Renal cortex interstitium (tissue), 11 donors: ENCODE results near the gene DROSHA. TPM values are rescaled to one million over a fixed set of nuclear protein-coding genes. Genes with fewer than 3 reads are reported as not detected.

Experiments
- DNase-seq, 11 donors: peaks; one replicate each; pipeline ENCODE4 v3.0.0-alpha.2; 2013; ENCODE audit warnings: low read depth in 9 of 11, low spot score in 4 of 11; ENCODE audit errors: extremely low read depth in 1 of 11
- polyA plus RNA-seq, 3 donors: library from polyadenylated mRNA; unstranded; fragments of 120-200 nt; gene quantifications; one replicate each; pipeline ENCODE4 v1.2.1, GENCODE V29; 2013; ENCODE audit not compliant: insufficient read length in 3 of 3

The DROSHA gene
- polyA plus RNA-seq, 3 donors = 87.6 to 92.8 (median 91.2) TPM

- DNase-seq = no peak
Observed at GRCh38 chr5:31436851-31437250, 95.0 kb downstream of the DROSHA start.

- DNase-seq = no peak
Observed at GRCh38 chr5:31435730-31436129, 96.2 kb downstream of the DROSHA start.

- no peak for DNase-seq
Observed at GRCh38 chr5:31434898-31435297, 97.0 kb downstream of the DROSHA start.

- DNase-seq = no peak
Observed at GRCh38 chr5:31433229-31433628, 98.7 kb downstream of the DROSHA start.

GRCh38 chr5:31427724-31428309, 104.1 kb downstream of the DROSHA start:
- no peak for DNase-seq

- DNase-seq = no peak
Observed at GRCh38 chr5:31427013-31427723, 104.7 kb downstream of the DROSHA start.

- no peak for DNase-seq
Observed at GRCh38 chr5:31421806-31422586, 109.9 kb downstream of the DROSHA start.

- no peak for DNase-seq
Observed at GRCh38 chr5:31417512-31417911, 114.4 kb downstream of the DROSHA start.

GRCh38 chr5:31416547-31416946, 115.3 kb downstream of the DROSHA start:
- DNase-seq = no peak

GRCh38 chr5:31415960-31416359, 115.9 kb downstream of the DROSHA start:
- DNase-seq = no peak

- no peak for DNase-seq
Observed at GRCh38 chr5:31415009-31415923, 116.6 kb downstream of the DROSHA start.

GRCh38 chr5:31413030-31413812, 118.7 kb downstream of the DROSHA start:
- DNase-seq = no peak

- peak in 7 of 11 donors; percentile 10 to 42 (median 23) for DNase-seq
Observed at GRCh38 chr5:31412324-31412723, 119.6 kb downstream of the DROSHA start.

- DNase-seq = no peak
Observed at GRCh38 chr5:31410089-31410488, 121.8 kb downstream of the DROSHA start.

- DNase-seq = no peak
Observed at GRCh38 chr5:31408814-31409213, 123.1 kb downstream of the DROSHA start.

GRCh38 chr5:31407921-31408693, 123.8 kb downstream of the DROSHA start:
- peak in 2 of 11 donors; percentile 12 to 21 for DNase-seq

GRCh38 chr5:31404325-31404724, 127.6 kb downstream of the DROSHA start:
- DNase-seq = no peak

GRCh38 chr5:31401691-31402090, 130.2 kb downstream of the DROSHA start:
- DNase-seq = no peak
